KMS-11 (cell line): Measurements from ENCODE around the gene TRIM47.

Experiments used
- H2AFZ ChIP-seq: fragments of 200-600 bp; sonication (generic); 2 replicates; pipeline ENCODE4 v1.6.1; 2016; ENCODE audit warnings: antibody characterized with exemption, mixed run types, low read depth
- H3K27ac ChIP-seq: fragments of 200-600 bp; sonication (generic); 2 replicates; pipeline ENCODE4 v1.6.1; 2016; ENCODE audit warnings: mild to moderate bottlenecking, mixed run types
- H3K27me3 ChIP-seq: fragments of 200-600 bp; sonication (generic); 2 replicates; pipeline ENCODE4 v1.6.1; 2017; ENCODE audit warnings: mild to moderate bottlenecking, low read depth, mixed run types, moderate library complexity; ENCODE audit not compliant: insufficient read depth
- H3K36me3 ChIP-seq: fragments of 200-600 bp; sonication (generic); 2 replicates; pipeline ENCODE4 v1.6.1; 2017; ENCODE audit warnings: mild to moderate bottlenecking, mixed run types; ENCODE audit not compliant: insufficient read depth
- H3K4me1 ChIP-seq: fragments of 200-600 bp; sonication (generic); 2 replicates; pipeline ENCODE4 v1.6.1; 2016; ENCODE audit warnings: mild to moderate bottlenecking, low read depth, mixed run types; ENCODE audit not compliant: poor library complexity, severe bottlenecking
- H3K4me2 ChIP-seq: fragments of 200-600 bp; sonication (generic); 2 replicates; pipeline ENCODE4 v1.7.0; 2016; ENCODE audit warnings: mild to moderate bottlenecking, mixed run types
- H3K4me3 ChIP-seq: fragments of 200-600 bp; sonication (generic); IDR thresholded peaks from 2 replicates; pipeline ENCODE4 v1.6.1; 2017; ENCODE audit warnings: low read depth, low read length, mixed read lengths; ENCODE audit not compliant: insufficient read depth
- H3K79me2 ChIP-seq: fragments of 200-600 bp; sonication (generic); 2 replicates; pipeline ENCODE4 v1.6.1; 2016; ENCODE audit warnings: low read depth, mixed run types; ENCODE audit not compliant: insufficient read depth
- H3K9ac ChIP-seq: fragments of 200-600 bp; sonication (generic); 2 replicates; pipeline ENCODE4 v1.6.1; 2016; ENCODE audit warnings: mild to moderate bottlenecking, mixed run types
- H4K20me1 ChIP-seq: fragments of 200-600 bp; sonication (generic); 2 replicates; pipeline ENCODE4 v1.6.1; 2016; ENCODE audit warnings: mild to moderate bottlenecking, mixed run types; ENCODE audit not compliant: insufficient read depth
- CTCF ChIP-seq: fragments of 200-600 bp; sonication (generic); conservative IDR thresholded peaks from 2 replicates; pipeline ENCODE4 v1.6.1; 2017; ENCODE audit warnings: low read depth, mild to moderate bottlenecking, antibody characterized with exemption, low read length, moderate library complexity, mixed read lengths

The TRIM47 gene

GRCh38 chr17:75904749-75905521 is 26.6 kb upstream of the TRIM47 start, which contains the start of gene MRPL38:
TSS of gene MRPL38 (minus strand) at chr17:75904884. CDS start at chr17:75904875, 9 bp downstream.
- H3K36me3 ChIP-seq = peaks cover 7% of the 10 kb centered on the region; the same call in 1 of the 2 replicates
- H3K4me1 ChIP-seq = peaks cover 63% of the 10 kb centered on the region
- peak within 1 kb of the TSS; percentile 33; the same call in 1 of the 2 replicates for H3K27ac ChIP-seq
- H3K79me2 ChIP-seq = peaks cover 16% of the 10 kb centered on the region
- H3K9ac ChIP-seq = peak within 1 kb of the TSS; percentile 77
- H3K27me3 ChIP-seq = no peaks in the 10 kb centered on the region
- peak within 1 kb of the TSS; percentile 100 for H3K4me2 ChIP-seq
- no peak within 1 kb of the TSS for H3K4me3 ChIP-seq
- peak; percentile 91 for TF ChIP-seq CTCF
- H2AFZ ChIP-seq = peak within 1 kb of the TSS; percentile 62
- no peaks in the 10 kb centered on the region for H4K20me1 ChIP-seq

GRCh38 chr17:75902406-75902805 is 24.0 kb upstream of the TRIM47 start:
- no peak overlapping the region for H3K27ac ChIP-seq
- H4K20me1 ChIP-seq = no peaks in the 10 kb centered on the region
- peaks cover 7% of the 10 kb centered on the region; the same call in 1 of the 2 replicates for H3K36me3 ChIP-seq
- no peak for TF ChIP-seq CTCF
- H3K4me3 ChIP-seq = no peak overlapping the region
- no peaks in the 10 kb centered on the region for H3K27me3 ChIP-seq
- 0 out of 2 replicates have a peak overlapping the region, but pooled peaks have one; percentile 100 for H3K4me2 ChIP-seq
- H3K9ac ChIP-seq = no peak overlapping the region
- H2AFZ ChIP-seq = no peak overlapping the region
- H3K4me1 ChIP-seq = peaks cover 39% of the 10 kb centered on the region
- H3K79me2 ChIP-seq = peaks cover 16% of the 10 kb centered on the region

GRCh38 chr17:75901727-75902126 is 23.3 kb upstream of the TRIM47 start:
- Histone ChIP-seq H3K79me2 (peaks cover 16% of the 10 kb centered on the region), H3K27ac (no peak overlapping the region), H3K27me3 (no peaks in the 10 kb centered on the region), H3K36me3 (peaks cover 7% of the 10 kb centered on the region; the same call in 1 of the 2 replicates), H3K4me2 (no peak overlapping the region), H3K9ac (no peak overlapping the region), H4K20me1 (no peaks in the 10 kb centered on the region), H3K4me1 (peaks cover 38% of the 10 kb centered on the region), H3K4me3 (no peak overlapping the region), H2AFZ (no peak overlapping the region)
- TF ChIP-seq CTCF = no peak

GRCh38 chr17:75900691-75901533 is 22.5 kb upstream of the TRIM47 start:
- Histone ChIP-seq H3K36me3 (peaks cover 7% of the 10 kb centered on the region; the same call in 1 of the 2 replicates), H3K4me3 (no peak overlapping the region), H4K20me1 (no peaks in the 10 kb centered on the region), H3K4me1 (peaks cover 31% of the 10 kb centered on the region), H3K79me2 (peaks cover 19% of the 10 kb centered on the region), H3K4me2 (no peak overlapping the region), H3K9ac (no peak overlapping the region), H3K27ac (no peak overlapping the region), H2AFZ (no peak overlapping the region), H3K27me3 (no peaks in the 10 kb centered on the region)
- no peak for TF ChIP-seq CTCF
